HG03565 (cell line): ENCODE measurements around the gene FGGY.
"Not testable (repeated sequence)": the region's sequence is repeated elsewhere in the genome, so short reads cannot be mapped to it uniquely, and the experiment has no call there.

Source experiments
- ATAC-seq: cut with Tn5 transposase; IDR thresholded peaks from one replicate; pipeline ENCODE4 v1.9.1; 2021; ENCODE audit warnings: mild to moderate bottlenecking, moderate library complexity; ENCODE audit not compliant: unreplicated experiment

Gene FGGY

GRCh38 chr1:59716832-59717231 is 419.9 kb downstream of the FGGY start:
- ATAC-seq = no peak

GRCh38 chr1:59718064-59718988 is 421.4 kb downstream of the FGGY start:
- no peak for ATAC-seq

DNA sequence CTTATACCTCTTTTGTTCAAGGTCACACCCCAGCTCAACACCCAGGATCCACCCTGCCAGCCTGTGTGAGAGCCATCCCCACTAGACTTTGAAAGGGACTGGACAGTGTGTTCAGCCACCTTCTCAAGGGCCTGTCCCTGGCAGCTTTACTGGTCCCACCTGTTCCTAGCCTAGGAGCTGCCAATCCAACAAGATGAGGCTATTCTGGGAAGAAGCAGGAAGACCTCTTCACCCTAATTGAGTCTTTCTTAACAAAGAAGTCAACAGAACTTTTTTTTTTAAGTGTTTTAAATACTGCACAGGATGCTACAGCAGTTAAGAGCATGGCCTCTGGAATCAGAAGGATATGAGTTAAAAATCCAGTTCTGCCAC is 422.1 kb downstream of the FGGY start:
- ATAC-seq = no peak

DNA sequence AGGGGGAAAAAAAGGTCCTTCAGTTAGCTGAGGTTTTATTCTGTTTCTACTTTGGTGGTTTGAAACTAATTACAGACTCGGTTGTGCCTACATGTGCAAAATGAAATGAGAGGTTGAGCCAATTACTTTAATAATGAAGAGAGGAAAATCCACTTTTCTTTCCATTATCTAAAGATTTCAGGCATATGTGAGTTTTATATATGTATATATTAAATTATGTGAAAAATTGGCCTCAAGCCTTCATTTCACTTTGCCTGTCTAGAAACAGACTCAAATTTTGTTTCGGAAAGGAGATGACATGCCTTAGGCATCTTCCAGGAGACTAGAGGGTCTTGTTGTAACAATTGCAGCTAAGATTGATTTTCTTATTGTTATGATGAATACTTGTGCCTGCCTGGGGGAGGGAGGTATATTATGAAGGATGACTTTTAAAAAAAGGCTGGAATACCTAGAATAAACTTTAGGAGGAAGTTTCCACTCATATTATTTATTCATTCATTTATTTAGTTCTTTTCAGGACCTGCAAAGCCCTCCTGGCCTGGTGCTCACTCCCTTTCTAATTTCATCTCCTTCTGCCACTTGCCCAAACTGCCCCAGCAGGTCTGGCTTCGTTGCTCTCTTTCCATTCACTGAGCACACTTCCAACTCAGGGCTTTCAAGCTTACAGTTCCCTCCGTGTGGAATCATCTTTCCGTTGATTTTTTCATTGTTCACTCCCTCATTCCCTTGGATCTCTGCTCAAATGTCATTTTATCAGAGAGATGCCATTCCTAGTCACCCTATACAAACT is 423.6 kb downstream of the FGGY start:
- ATAC-seq = no peak

DNA sequence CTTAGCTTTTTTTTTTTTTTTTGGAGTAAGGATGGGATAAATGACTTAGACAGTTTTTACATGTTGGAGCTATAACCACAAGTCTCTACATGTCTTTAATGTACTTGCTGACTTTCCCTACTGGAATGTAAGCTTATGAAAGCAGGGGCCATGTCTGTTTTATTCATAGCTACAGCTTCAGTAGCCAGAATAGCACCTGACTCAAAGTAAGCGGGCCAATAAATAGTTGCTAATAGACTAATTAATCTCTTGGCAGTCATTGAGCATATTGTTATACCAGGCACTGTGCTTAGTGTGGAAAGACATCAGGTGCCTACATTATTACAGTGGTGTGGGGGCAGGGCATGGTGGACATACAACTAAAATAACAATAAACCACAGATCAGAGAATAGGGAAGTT is 433.4 kb downstream of the FGGY start:
- no peak for ATAC-seq

GRCh38 chr1:59730759-59731478 is 434.0 kb downstream of the FGGY start:
- ATAC-seq = no peak

GRCh38 chr1:59731591-59731990 is 434.7 kb downstream of the FGGY start:
- no peak for ATAC-seq

DNA sequence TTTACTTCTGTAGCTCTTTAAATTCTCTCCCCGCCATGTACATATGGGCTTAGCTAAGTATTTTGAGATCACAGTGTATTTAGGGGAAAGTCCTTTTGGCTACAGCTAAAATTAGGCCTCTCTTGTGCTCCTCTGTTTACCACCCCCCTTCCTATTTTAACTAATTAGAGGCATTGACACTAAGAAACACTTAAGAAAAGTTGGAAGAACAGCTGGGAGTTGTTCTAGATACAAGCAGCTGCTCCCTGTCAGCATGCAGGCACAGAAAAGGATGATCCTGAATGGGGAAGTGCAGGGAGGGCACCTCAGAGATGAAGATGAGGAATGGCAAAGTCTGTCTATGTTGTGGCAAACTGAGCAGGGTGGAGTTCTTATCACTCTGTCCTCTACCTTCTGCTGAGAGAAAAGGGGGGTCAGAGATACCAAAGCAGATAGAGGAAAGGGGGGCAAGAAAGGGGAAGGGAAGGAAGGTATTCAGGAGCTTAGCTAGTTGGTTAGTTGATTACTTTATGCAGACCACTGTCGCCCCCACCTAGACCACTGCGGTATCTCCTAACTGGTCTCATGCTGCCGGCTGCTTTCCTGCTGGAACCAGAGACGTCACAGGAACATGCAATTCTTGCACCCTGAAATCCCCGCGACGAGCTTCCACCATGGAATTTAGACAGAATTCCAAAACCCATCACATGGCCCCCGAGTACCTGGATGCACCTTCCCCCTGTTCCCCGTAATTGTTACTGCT is 435.5 kb downstream of the FGGY start:
- ATAC-seq = no peak

- ATAC-seq = no peak
Observed at GRCh38 chr1:59733443-59734141, 436.7 kb downstream of the FGGY start.

GRCh38 chr1:59735927-59736326 is 439.0 kb downstream of the FGGY start:
- ATAC-seq = not testable (repeated sequence)

GRCh38 chr1:59736744-59737143 is 439.9 kb downstream of the FGGY start:
- no peak for ATAC-seq

GRCh38 chr1:59737638-59738037 is 440.7 kb downstream of the FGGY start:
- ATAC-seq = no peak

DNA sequence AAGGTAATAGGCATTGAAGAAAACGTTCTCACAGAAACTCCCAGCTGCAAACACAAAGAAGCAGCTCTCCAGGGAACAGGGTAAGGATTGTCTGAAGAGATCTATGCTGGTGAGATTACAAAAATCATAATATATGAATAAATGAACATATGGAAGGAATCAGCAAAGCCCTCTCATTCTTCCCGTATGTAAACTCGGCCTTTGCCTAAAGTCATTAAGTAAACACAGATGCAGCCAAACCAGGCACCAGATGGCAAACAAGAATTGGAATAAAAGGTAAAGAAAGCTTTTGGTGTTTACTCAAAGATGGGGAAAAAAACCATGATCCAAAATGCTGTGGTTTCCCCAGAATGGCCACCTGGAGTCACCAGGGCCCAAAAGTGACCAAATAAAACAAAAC is 441.3 kb downstream of the FGGY start:
- no peak for ATAC-seq

GRCh38 chr1:59738591-59739015 is 441.7 kb downstream of the FGGY start:
- no peak for ATAC-seq

GRCh38 chr1:59739111-59739510 is 442.2 kb downstream of the FGGY start:
- no peak for ATAC-seq

- ATAC-seq = no peak
Observed at GRCh38 chr1:59742526-59742925, 445.6 kb downstream of the FGGY start.

DNA sequence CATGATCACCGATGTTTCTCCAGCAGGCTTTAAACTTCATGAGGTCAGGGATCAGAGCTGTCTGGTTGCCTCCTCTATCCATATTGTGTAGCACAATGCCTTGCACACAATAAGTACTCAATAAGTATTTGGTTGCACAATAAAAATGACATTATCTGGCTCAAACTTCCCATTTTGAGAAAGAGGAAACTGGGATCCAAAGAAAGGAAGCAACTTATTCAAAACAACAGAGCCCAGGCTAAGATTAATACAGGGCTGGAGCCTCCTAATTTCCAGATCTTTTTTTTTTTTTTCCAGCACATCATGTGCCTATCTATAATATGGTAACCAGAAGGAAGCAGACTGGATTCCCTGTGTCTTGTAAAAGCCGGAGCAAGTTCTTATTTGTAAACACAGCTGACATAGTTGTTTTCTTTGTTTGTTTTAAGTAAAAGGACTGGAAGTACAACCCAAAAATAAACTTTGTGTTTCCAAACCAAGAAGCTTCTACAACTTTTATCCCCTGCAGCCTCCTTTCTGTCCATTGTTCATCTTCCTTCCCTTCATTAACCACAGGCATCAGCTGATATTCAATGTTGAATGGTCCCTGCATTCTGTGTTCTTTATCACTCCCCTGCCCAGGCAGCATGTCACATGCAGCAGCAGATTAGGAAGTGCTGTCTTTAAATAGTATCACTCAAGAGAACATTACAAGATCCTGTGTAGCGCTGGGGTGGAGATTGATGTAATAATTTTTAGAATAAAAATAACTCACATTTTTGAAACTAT is 446.6 kb downstream of the FGGY start:
- ATAC-seq = no peak

DNA sequence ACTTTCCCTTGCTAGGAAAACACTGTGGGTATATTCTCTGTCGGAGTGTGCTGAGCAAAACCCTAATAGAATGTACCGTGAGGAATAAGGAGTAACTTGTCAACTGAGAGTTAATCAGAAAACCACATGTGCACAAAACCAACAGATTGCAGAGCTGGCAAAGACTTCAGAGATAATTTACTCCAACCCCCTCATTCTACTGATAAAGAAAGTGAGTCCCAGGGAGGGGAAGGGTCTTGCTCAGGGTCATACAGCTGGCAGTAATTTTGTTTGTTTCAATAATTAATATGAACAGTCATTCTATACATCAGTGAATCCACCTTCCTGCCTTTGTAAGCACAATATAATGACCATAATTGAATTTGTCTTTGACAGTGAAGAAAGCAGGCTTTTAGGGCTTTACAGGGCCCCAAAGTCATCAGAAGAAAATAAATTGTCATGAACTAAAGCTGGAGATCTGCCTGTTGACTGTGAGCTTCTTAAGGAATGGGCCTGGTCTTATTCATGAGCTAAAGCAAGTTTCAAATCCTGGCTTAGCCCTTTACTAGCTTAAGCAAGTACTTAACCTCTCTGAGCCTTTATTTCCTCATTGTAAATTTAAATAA is 450.6 kb downstream of the FGGY start:
- ATAC-seq = no peak

DNA sequence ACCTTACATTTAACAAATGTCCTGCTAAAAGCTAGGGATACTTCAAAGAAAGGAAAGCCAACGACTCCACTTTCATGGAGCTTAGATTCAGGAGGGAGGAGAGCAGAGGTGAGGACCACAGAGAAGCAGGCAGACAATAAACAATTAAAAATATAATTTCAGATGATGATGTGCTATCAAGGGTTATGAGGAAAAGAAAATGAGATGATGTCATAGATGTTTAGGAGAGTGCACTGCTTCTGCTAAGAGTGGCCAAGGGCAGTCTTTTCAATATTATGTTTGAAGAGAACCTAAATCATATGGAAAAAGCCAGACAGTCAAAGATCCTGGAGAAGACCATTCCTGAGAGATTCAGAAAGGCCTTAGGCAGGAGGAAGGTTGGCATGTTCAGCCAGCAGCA is 451.2 kb downstream of the FGGY start:
- no peak for ATAC-seq
